Tibial nerve (tissue), 4 donors: ENCODE data around the gene B9D1. TPM values are rescaled to one million over a fixed set of nuclear protein-coding genes. Genes with fewer than 3 reads are reported as not detected.
A peak's percentile ranks its signal among the peaks of the same experiment; 100 is the strongest.

Experiments
- DNase-seq, 2 donors: peaks; one replicate each; pipeline ENCODE4 v3.0.0-alpha.2; 2019; ENCODE audit warnings: low spot score in 2 of 2
- H3K27ac ChIP-seq, 4 donors: fragments of 200-600 bp; sonication (generic) in 3 of 4; one replicate each; pipeline ENCODE4 v1.5.1; 2017 to 2019; ENCODE audit warnings: mild to moderate bottlenecking in 1 of 4
- H3K27me3 ChIP-seq, 2 donors: fragments of 200-600 bp; sonication (generic) in 1 of 2; one replicate each; pipeline versions ENCODE4 v1.5.1 to v1.6.0; 2017 to 2019
- H3K36me3 ChIP-seq, 3 donors: fragments of 200-600 bp; sonication (generic); one replicate each; pipeline ENCODE4 v1.5.1; 2018 to 2019
- H3K4me1 ChIP-seq, 4 donors: fragments of 200-600 bp; sonication (generic) in 3 of 4; one replicate each; pipeline ENCODE4 v1.5.1; 2017 to 2019
- H3K4me3 ChIP-seq, 4 donors: fragments of 200-600 bp; sonication (generic) in 3 of 4; one replicate each; pipeline ENCODE4 v1.5.1; 2017 to 2019; ENCODE audit warnings: mild to moderate bottlenecking in 1 of 4, moderate library complexity in 1 of 4
- H3K9me3 ChIP-seq, 4 donors: fragments of 200-600 bp; sonication (generic) in 3 of 4; one replicate each; pipeline ENCODE4 v1.5.1; 2017 to 2019
- CTCF ChIP-seq, 5 experiments: fragments of 200-600 bp in 3 of 5; fragments of 450-650 bp in 2 of 5; sonication (generic) in 3 of 5; IDR thresholded peaks; one replicate each; pipeline ENCODE4 v1.5.1; 2016 to 2019; ENCODE audit warnings: antibody characterized with exemption in 5 of 5, mild to moderate bottlenecking in 3 of 5, moderate library complexity in 2 of 5
- EP300 ChIP-seq, 2 donors: sonication (generic); formaldehyde crosslinking; IDR thresholded peaks; one replicate each; pipeline ENCODE4 v1.6.1; 2017; ENCODE audit warnings: antibody characterized with exemption in 2 of 2, mild to moderate bottlenecking in 1 of 2
- POLR2A ChIP-seq, 2 donors: fragments of 450-650 bp; IDR thresholded peaks; one replicate each; pipeline ENCODE4 v1.6.1; 2017; ENCODE audit warnings: antibody characterized with exemption in 2 of 2, mild to moderate bottlenecking in 2 of 2, moderate library complexity in 2 of 2
- WGBS, 2 donors: methylation state at CpG; one replicate each; pipeline ENCODE4 v1.1.5; 2018; 5-methylcytosine and 5-hydroxymethylcytosine counted together
- total RNA-seq, 4 donors: library from RNA; depleted of rRNA; stranded (reverse); fragments of >200 nt; gene quantifications; one replicate each; pipeline ENCODE4 v1.1.0, GENCODE V29; 2016

The B9D1 gene
- total RNA-seq, 4 donors from 2014 or later, result 21.6 to 65.4 (median 43.4) TPM

- Histone ChIP-seq H3K27ac (peak overlapping the region; percentile 45 to 83 (median 66)), H3K27me3 (no peaks in the 10 kb centered on the region), H3K36me3 (peaks cover 0 to under 1% (median 0%) of the 10 kb centered on the region in 3 donors), H3K9me3 (no peaks in the 10 kb centered on the region), H3K4me3 (no peak overlapping the region), H3K4me1 (peaks cover 0 to 68% (median 27%) of the 10 kb centered on the region in 4 donors)
- 49 to 50% methylated on average over 19 to 20 of the region's 20 CpGs for WGBS, 2 donors
- no peak for TF ChIP-seq POLR2A (IDR thresholded peaks at IDR 0.05)
- no peak for TF ChIP-seq CTCF (IDR thresholded peaks at IDR 0.05)
- peak in 1 of 2 donors; percentile 7 for TF ChIP-seq EP300 (IDR thresholded peaks at IDR 0.05)
- no peak for DNase-seq
These were observed 20.6 kb downstream of the B9D1 start for GRCh38 chr17:19341641-19342610.

- peaks cover 0 to 8% (median 0%) of the 10 kb centered on the region in 3 donors for H3K36me3 ChIP-seq
- peaks cover 0 to 66% (median 22%) of the 10 kb centered on the region in 4 donors for H3K4me1 ChIP-seq
- TF ChIP-seq CTCF (IDR thresholded peaks at IDR 0.05), result no peak
- TF ChIP-seq EP300 (IDR thresholded peaks at IDR 0.05), result no peak
- TF ChIP-seq POLR2A (IDR thresholded peaks at IDR 0.05), result no peak
- H3K27ac ChIP-seq, result peak overlapping the region in 2 of 4 donors; percentile 30 to 83
- H3K27me3 ChIP-seq, result no peaks in the 10 kb centered on the region
- DNase-seq, result no peak
- H3K4me3 ChIP-seq, result no peak overlapping the region
- 69 to 77% methylated on average over 7 of the region's 7 CpGs for WGBS, 2 donors
- no peaks in the 10 kb centered on the region for H3K9me3 ChIP-seq
These were observed 21.3 kb downstream of the B9D1 start for GRCh38 chr17:19341211-19341631.

GRCh38 chr17:19339341-19339815 is 23.1 kb downstream of the B9D1 start:
- TF ChIP-seq EP300 (IDR thresholded peaks at IDR 0.05) (no peak), CTCF (IDR thresholded peaks at IDR 0.05) (no peak), POLR2A (IDR thresholded peaks at IDR 0.05) (no peak)
- Histone ChIP-seq H3K36me3 (peaks cover 0 to 21% (median 0%) of the 10 kb centered on the region in 3 donors), H3K4me3 (no peak overlapping the region), H3K4me1 (peaks cover 0 to 58% (median 16%) of the 10 kb centered on the region in 4 donors), H3K27ac (no peak overlapping the region), H3K27me3 (no peaks in the 10 kb centered on the region), H3K9me3 (no peaks in the 10 kb centered on the region)
- DNase-seq, result no peak
- 46 to 64% methylated on average over 2 of the region's 2 CpGs for WGBS, 2 donors

DNA sequence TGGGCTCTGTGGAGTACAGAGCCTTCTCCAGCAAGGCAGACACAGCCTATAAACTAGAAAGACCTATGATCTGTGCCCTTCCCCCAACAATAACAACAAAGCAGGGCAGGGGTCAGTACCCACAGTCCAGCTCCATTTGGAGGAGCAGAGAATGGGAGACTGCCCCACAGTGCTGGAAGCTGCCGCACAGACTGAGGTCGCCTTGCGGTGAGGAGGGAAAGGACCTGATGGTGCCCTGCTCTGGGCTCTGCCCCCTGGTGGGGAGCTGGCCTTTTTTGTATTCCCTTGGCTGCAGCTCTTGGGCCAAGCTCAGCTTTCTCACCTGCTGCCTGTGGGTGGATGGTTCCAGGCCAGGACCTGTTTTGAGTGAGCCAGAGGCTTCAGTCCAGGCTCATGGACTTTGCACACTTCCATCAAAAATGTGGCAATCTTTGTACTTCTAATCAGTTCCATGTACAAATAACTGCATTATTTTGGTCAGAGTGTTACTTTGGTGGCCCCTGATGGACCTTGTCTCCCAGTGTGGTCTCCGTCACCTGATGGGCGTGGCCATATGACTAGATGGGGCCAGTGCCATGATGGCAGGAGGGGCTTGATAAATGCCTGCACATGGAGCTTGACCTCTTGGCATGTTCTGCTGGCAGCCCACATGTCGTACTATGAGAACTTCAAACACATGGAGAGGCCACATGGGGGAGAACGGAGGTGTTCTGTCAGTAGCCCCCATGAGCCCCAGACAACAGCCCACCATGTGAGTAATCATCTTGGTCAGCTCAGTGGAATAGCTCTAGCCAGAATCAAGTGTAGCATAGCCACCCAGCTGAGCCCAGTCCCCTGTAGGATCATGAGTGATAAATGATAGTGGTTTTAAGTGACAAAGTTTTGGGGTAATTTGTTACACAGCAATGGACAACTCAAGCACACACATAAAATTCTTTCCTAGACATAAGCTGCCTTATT is 24.2 kb downstream of the B9D1 start:
- 58 to 65% methylated on average over 5 to 7 of the region's 7 CpGs for WGBS, 2 donors

More for the DNA sequence above, 24.2 kb downstream of the B9D1 start:
- no peak for DNase-seq
- Histone ChIP-seq H3K4me1 (peaks cover 0 to 50% (median 10%) of the 10 kb centered on the region in 4 donors), H3K27me3 (no peaks in the 10 kb centered on the region), H3K27ac (peak overlapping the region in 2 of 4 donors; percentile 20 to 40), H3K4me3 (no peak overlapping the region), H3K9me3 (no peaks in the 10 kb centered on the region), H3K36me3 (peaks cover 0 to 31% (median 0%) of the 10 kb centered on the region in 3 donors)
- TF ChIP-seq EP300 (IDR thresholded peaks at IDR 0.05), result peak in 1 of 2 donors; percentile 7
- TF ChIP-seq POLR2A (IDR thresholded peaks at IDR 0.05), result no peak
- peak; percentile 22 to 65 (median 47) for TF ChIP-seq CTCF (IDR thresholded peaks at IDR 0.05)
